CD4-positive, alpha-beta memory T cell (primary cell): ENCODE measurements around the gene DHX57. TPM values are rescaled to one million over a fixed set of nuclear protein-coding genes. Genes with fewer than 3 reads are reported as not detected.

Experiments
- CTCF ChIA-PET: fragments of 350-600 bp; sonication (Branson Sonifier 250); formaldehyde crosslinking; loops from one replicate; lab custom pipeline; 2021; ENCODE audit warnings: inconsistent platforms; ENCODE audit not compliant: partially characterized antibody; lab: Charles Lee
- POLR2A ChIA-PET: fragments of 350-600 bp; sonication (Branson Sonifier 250); formaldehyde crosslinking; loops from one replicate; lab custom pipeline; 2021; ENCODE audit not compliant: partially characterized antibody; lab: Charles Lee
- DNase-seq, 5 donors: peaks; one replicate each; pipeline versions ENCODE4 v3.0.0 to v3.0.0-alpha.2; 2020 to 2022; ENCODE audit warnings: mixed read lengths in 1 of 5
- H3K27ac ChIP-seq: one replicate; pipeline ENCODE4 v1.7.0; 2013; ENCODE audit warnings: low read depth, low read length
- H3K27me3 ChIP-seq: 2 replicates; pipeline ENCODE4 v1.7.0; 2013; ENCODE audit warnings: mild to moderate bottlenecking, low read length, moderate library complexity; ENCODE audit not compliant: insufficient read depth
- H3K36me3 ChIP-seq: 2 replicates; pipeline ENCODE4 v1.7.0; 2013; ENCODE audit warnings: mild to moderate bottlenecking, low read length, moderate library complexity; ENCODE audit not compliant: insufficient read depth
- H3K4me1 ChIP-seq: 2 replicates; pipeline ENCODE4 v1.7.0; 2013; ENCODE audit warnings: mild to moderate bottlenecking, low read length, moderate library complexity; ENCODE audit not compliant: insufficient read depth
- H3K4me3 ChIP-seq, 2 donors: one replicate each; pipeline ENCODE4 v1.7.0; 2013; ENCODE audit warnings: low read length in 2 of 2, mild to moderate bottlenecking in 1 of 2
- H3K9me3 ChIP-seq, 2 donors: one replicate each; pipeline ENCODE4 v1.7.0; 2013; ENCODE audit warnings: low read length in 2 of 2, control low read depth in 1 of 2; ENCODE audit not compliant: control insufficient read depth in 1 of 2
- H3K27ac Mint-ChIP-seq, 7 donors: one replicate each; pipeline ENCODE4 v1.8.0; 2020 to 2021; ENCODE audit warnings: mixed read lengths in 7 of 7, mild to moderate bottlenecking in 6 of 7, inconsistent platforms in 3 of 7, moderate library complexity in 3 of 7
- H3K27me3 Mint-ChIP-seq, 2 donors: one replicate each; pipeline ENCODE4 v1.8.0; 2020 to 2021; ENCODE audit warnings: mixed read lengths in 2 of 2
- H3K36me3 Mint-ChIP-seq, 2 donors: one replicate each; pipeline ENCODE4 v1.8.0; 2020 to 2021; ENCODE audit warnings: mixed read lengths in 2 of 2, inconsistent platforms in 1 of 2, mild to moderate bottlenecking in 1 of 2
- H3K4me1 Mint-ChIP-seq, 4 donors: one replicate each; pipeline ENCODE4 v1.8.0; 2020 to 2021; ENCODE audit warnings: mixed read lengths in 4 of 4, mild to moderate bottlenecking in 1 of 4
- H3K4me3 Mint-ChIP-seq, 8 donors: one replicate each; pipeline ENCODE4 v1.8.0; 2020 to 2021; ENCODE audit warnings: mixed read lengths in 8 of 8, mild to moderate bottlenecking in 7 of 8, moderate library complexity in 6 of 8, inconsistent platforms in 3 of 8
- H3K9me3 Mint-ChIP-seq, 8 donors: one replicate each; pipeline ENCODE4 v1.8.0; 2020 to 2021; ENCODE audit warnings: mixed read lengths in 8 of 8, mild to moderate bottlenecking in 5 of 8, inconsistent platforms in 3 of 8, moderate library complexity in 1 of 8
- intact Hi-C: fragments of 100-400 bp; cut with micrococcal nuclease; formaldehyde crosslinking; loops from one replicate; pipeline ENCODE4 v1.15.1; 2023
- polyA plus RNA-seq, 2 donors: library from polyadenylated mRNA; unstranded; fragments of 300-500 nt; fragmentation: Illumina TruSeq; gene quantifications; one replicate each; pipeline ENCODE4 v1.2.3, GENCODE V29; 2021
- total RNA-seq, 2 experiments: library from RNA; stranded (reverse); gene quantifications; one replicate each; pipeline ENCODE4 v1.2.3, GENCODE V29; 2021

Gene DHX57
- total and polyA plus RNA-seq, 4 experiments from 2014 or later: 3.9 to 23.5 (median 12.6) TPM

DNA sequence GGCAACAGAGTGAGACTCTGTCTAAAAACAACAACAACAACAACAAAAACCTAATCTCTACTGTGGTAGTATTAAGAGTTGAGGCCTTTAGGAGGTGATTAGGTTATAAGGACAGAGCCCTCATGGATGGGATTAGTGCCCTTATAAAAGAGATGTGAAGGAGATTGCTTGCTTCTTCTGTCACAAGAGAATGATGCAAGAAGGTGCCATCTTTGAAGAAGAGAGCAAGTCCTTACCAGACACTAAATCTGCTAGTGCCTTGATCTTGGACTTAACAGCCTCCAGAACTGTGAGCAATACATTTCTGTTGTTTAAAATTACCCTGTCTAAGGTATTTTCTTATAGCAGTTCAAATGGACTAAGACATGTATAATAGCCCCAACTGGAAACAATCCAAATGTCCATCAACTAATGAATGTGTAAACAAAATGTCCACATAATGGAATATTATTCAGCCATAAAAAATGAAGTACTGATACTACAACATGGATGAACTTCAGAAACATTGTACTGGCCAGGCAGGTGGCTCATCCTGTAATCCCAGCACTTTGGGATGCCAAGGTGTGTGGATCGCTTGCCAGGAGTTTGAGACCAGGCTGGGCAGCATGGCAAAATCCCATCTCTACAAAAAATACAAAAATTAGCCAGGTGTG, 12.3 kb upstream of the DHX57 start:
- H3K4me3 Mint-ChIP-seq: no peak overlapping the region

DNA sequence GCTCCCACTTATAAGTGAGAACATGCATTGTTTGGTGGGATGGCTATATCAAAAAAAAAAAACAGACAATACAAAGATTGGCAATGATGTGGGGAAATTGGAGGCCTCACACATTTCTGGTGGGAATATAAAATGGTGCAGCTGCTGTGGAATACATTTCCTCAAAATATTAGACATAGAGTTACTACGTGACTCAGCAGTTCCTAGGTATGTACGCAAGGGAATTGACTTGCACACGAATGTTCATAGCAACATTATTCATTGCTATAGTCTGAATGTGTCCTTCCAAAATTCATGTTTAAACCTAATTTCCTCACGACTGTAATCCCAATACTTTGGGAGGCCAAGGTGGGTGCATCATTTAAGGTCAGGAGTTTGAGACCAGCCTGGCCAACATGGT, 11.6 kb upstream of the DHX57 start:
- CTCF ChIA-PET: no interaction called here
- peaks cover 0 to 1% of the 10 kb centered on the region in 2 donors for H3K27me3 Mint-ChIP-seq

More for the DNA sequence above, 12.3 kb upstream of the DHX57 start:
- DNase-seq: no peak
- H3K36me3 ChIP-seq: no peaks in the 10 kb centered on the region
- Mint-ChIP-seq H3K36me3 (peaks cover 0 to 4% of the 10 kb centered on the region in 2 donors), H3K27ac (no peak overlapping the region), H3K27me3 (peaks cover 0 to 1% of the 10 kb centered on the region in 2 donors), H3K9me3 (no peaks in the 10 kb centered on the region), H3K4me1 (no peaks in the 10 kb centered on the region)
- H3K27ac ChIP-seq: no peak overlapping the region
- ChIA-PET POLR2A (no interaction called here), CTCF (no interaction called here)
- intact Hi-C loops: no loop called here
- H3K9me3 ChIP-seq: no peaks in the 10 kb centered on the region
- H3K27me3 ChIP-seq: no peaks in the 10 kb centered on the region
- no peaks in the 10 kb centered on the region for H3K4me1 ChIP-seq
- H3K4me3 ChIP-seq: no peak overlapping the region

DNA sequence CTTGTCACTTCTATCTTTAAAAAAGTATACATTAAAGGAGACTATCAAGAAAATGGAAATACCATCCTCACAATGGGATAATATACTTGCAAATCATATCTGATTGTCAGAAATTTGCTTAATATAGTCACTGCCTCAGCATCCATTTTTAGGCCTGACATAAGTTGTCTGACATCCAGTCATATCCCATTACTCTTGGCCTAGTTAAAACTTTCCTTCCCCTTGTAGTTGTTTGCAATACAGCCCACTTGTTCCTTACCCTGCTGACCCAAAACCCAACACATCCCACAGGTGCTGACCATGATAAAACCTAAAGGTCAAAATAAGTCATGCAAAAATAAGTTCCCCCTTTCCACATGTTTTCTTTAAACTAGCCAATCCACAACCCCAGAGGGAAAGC, 10.3 kb upstream of the DHX57 start:
- H3K9me3 Mint-ChIP-seq: no peaks in the 10 kb centered on the region
- H3K4me3 Mint-ChIP-seq: peak overlapping the region in 1 of 8 donors; percentile 4
- no peak overlapping the region for H3K27ac Mint-ChIP-seq
- peaks cover 0 to 1% of the 10 kb centered on the region in 2 donors for H3K27me3 Mint-ChIP-seq
- no peaks in the 10 kb centered on the region for H3K27me3 ChIP-seq
- H3K27ac ChIP-seq: no peak overlapping the region
- no peak for DNase-seq
- POLR2A ChIA-PET: no interaction called here
- intact Hi-C loops: no loop called here
- H3K9me3 ChIP-seq: no peaks in the 10 kb centered on the region
- CTCF ChIA-PET: no interaction called here
- H3K4me1 ChIP-seq: no peaks in the 10 kb centered on the region
- no peak overlapping the region for H3K4me3 ChIP-seq
- no peaks in the 10 kb centered on the region for H3K36me3 ChIP-seq
- H3K36me3 Mint-ChIP-seq: peaks cover 0 to 4% of the 10 kb centered on the region in 2 donors
- no peaks in the 10 kb centered on the region for H3K4me1 Mint-ChIP-seq

More for the DNA sequence above, 11.6 kb upstream of the DHX57 start:
- Mint-ChIP-seq H3K9me3 (no peaks in the 10 kb centered on the region), H3K4me1 (no peaks in the 10 kb centered on the region), H3K36me3 (peaks cover 0 to 4% of the 10 kb centered on the region in 2 donors), H3K4me3 (no peak overlapping the region), H3K27ac (no peak overlapping the region)
- Histone ChIP-seq H3K27me3 (no peaks in the 10 kb centered on the region), H3K4me1 (no peaks in the 10 kb centered on the region), H3K27ac (no peak overlapping the region), H3K4me3 (no peak overlapping the region), H3K9me3 (no peaks in the 10 kb centered on the region), H3K36me3 (no peaks in the 10 kb centered on the region)
- POLR2A ChIA-PET: no interaction called here
- intact Hi-C loops: no loop called here
- DNase-seq: no peak

DNA sequence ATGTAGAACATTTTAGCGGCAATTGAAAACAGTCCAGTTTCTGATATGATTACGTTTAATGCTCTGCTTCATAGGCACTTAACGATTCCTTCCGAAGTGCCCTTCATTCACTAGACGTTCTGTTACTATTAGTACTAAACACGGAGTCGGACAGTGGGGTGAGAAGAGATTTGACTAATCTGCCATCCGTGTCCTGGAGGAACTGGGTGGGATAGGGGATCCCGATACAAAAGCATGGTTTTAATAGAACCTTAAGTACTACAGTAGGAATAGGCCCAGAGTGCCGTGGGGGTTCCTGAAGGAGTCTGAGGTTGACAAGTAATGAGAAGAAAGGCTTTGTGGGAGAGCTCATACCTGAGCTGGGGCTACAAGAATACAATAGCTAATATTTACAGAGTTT, 673 bp upstream of the DHX57 start:
- Mint-ChIP-seq H3K9me3 (peaks cover 0 to 9% (median 5%) of the 10 kb centered on the region in 8 donors), H3K27me3 (no peaks in the 10 kb centered on the region), H3K27ac (peak overlapping the region; percentile 89 to 98 (median 98)), H3K36me3 (peaks cover 12 to 21% of the 10 kb centered on the region in 2 donors), H3K4me1 (peaks cover 15 to 28% (median 24%) of the 10 kb centered on the region in 4 donors), H3K4me3 (peak overlapping the region; percentile 95 to 99 (median 98))
- Histone ChIP-seq H3K27ac (peak overlapping the region; percentile 72), H3K27me3 (no peaks in the 10 kb centered on the region), H3K4me3 (peak overlapping the region; percentile 95 to 97), H3K9me3 (no peaks in the 10 kb centered on the region), H3K36me3 (no peaks in the 10 kb centered on the region), H3K4me1 (peaks cover 15% of the 10 kb centered on the region)
- CTCF ChIA-PET: no interaction called here
- POLR2A ChIA-PET: interaction anchor here (2.5 kb wide), 1 partner anchor 125 kb away, joined by 29 read pairs; the partner anchor contains the start of gene SRSF7
- no peak for DNase-seq
- intact Hi-C loops: no loop called here

DNA sequence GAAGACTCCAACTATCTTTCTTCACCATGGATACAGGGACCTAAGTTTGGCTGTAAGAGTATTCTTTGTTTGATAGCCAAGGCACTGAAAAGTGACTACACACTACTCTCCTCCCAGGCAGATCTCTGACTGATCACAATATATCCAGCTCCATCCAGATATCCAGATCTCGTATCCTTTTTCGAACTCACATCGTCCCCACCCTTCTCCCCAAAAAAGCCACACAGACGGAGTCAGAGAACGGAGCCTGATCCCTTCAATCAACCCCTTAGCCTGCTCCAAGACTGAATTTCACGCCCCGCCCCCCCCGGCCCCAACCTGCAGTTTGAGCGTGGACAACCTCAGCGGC, 533 bp downstream of the DHX57 start:
- Mint-ChIP-seq H3K27me3 (no peaks in the 10 kb centered on the region), H3K9me3 (peaks cover 0 to 13% (median 7%) of the 10 kb centered on the region in 8 donors), H3K27ac (peak overlapping the region; percentile 89 to 98 (median 98)), H3K4me1 (peaks cover 15 to 30% (median 24%) of the 10 kb centered on the region in 4 donors), H3K4me3 (peak overlapping the region; percentile 95 to 99 (median 98)), H3K36me3 (peaks cover 16 to 23% of the 10 kb centered on the region in 2 donors)
- peak overlapping the region; percentile 72 for H3K27ac ChIP-seq
- intact Hi-C loops: no loop called here
- CTCF ChIA-PET: no interaction called here
- H3K36me3 ChIP-seq: no peaks in the 10 kb centered on the region
- peaks cover 15% of the 10 kb centered on the region for H3K4me1 ChIP-seq
- H3K4me3 ChIP-seq: peak overlapping the region; percentile 95 to 97
- POLR2A ChIA-PET: interaction anchor here (2.5 kb wide), 1 partner anchor 124 kb away, joined by 29 read pairs; the partner anchor contains the start of gene SRSF7
- DNase-seq: no peak
- H3K9me3 ChIP-seq: no peaks in the 10 kb centered on the region
- H3K27me3 ChIP-seq: no peaks in the 10 kb centered on the region

DNA sequence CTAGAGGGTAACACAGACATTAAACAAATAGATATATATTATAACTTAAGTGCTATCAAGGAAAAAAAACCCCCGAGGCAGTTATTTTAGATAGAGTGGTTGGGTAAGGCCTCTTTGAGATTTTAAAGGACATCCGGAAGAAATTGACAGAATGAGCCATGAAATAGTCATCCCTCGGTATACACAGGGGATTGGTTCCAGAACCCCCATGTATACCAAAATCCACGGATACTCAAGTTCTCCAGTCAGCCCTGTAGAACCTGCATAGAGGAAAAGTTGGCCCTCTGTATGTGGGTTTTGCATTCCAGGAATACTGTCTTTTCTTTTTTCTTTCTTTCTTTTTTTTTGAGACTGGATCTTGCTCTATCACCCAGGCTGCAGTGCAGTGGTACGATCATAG, 2.0 kb downstream of the DHX57 start:
- Mint-ChIP-seq H3K9me3 (peaks cover 2 to 25% (median 13%) of the 10 kb centered on the region in 8 donors), H3K27me3 (no peaks in the 10 kb centered on the region), H3K4me3 (peak overlapping the region in 2 of 8 donors; percentile 17 to 34), H3K27ac (peak overlapping the region in 1 of 7 donors; percentile 19), H3K4me1 (peaks cover 17 to 30% (median 26%) of the 10 kb centered on the region in 4 donors), H3K36me3 (peaks cover 28 to 34% of the 10 kb centered on the region in 2 donors)
- H3K4me3 ChIP-seq: no peak overlapping the region
- POLR2A ChIA-PET: interaction anchor here (1.1 kb wide), 1 partner anchor 123 kb away, joined by 4 read pairs; the partner anchor contains the start of gene SRSF7
- intact Hi-C loops: no loop called here
- no peak for DNase-seq
- no peaks in the 10 kb centered on the region for H3K9me3 ChIP-seq
- no peaks in the 10 kb centered on the region for H3K27me3 ChIP-seq
- no peak overlapping the region for H3K27ac ChIP-seq
- H3K4me1 ChIP-seq: peaks cover 15% of the 10 kb centered on the region
- CTCF ChIA-PET: interaction anchor here (0.6 to 1.2 kb wide), 2 partner anchors 22 to 345 kb away, joined by 3 read pairs; no protein-coding TSS in a partner anchor
- no peaks in the 10 kb centered on the region for H3K36me3 ChIP-seq

DNA sequence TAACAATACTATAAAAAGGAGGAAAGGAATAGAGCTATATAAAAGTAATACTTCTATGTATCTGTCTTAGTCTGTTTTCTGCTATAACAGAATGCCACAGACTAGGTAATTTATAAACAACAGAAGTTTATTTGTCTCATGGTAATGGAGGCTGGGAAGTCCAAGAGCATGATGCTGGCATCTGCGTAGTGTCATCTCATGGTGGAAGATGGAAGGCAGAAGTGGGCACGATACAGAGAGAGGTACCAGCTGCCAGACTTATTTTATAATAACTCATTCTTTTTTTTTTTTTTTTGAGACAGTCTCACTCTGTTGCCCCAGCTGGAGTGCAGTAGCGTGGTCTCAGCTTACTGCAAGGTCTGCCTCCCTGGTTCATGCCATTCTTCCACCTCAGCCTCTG, 4.3 kb downstream of the DHX57 start:
- peaks cover 19 to 29% (median 23%) of the 10 kb centered on the region in 4 donors for H3K4me1 Mint-ChIP-seq
- H3K36me3 ChIP-seq: no peaks in the 10 kb centered on the region
- H3K27ac Mint-ChIP-seq: no peak overlapping the region
- peaks cover 13% of the 10 kb centered on the region for H3K4me1 ChIP-seq
- no peak overlapping the region for H3K27ac ChIP-seq
- H3K27me3 Mint-ChIP-seq: no peaks in the 10 kb centered on the region
- H3K4me3 Mint-ChIP-seq: no peak overlapping the region
- H3K9me3 Mint-ChIP-seq: peaks cover 2 to 25% (median 13%) of the 10 kb centered on the region in 8 donors
- POLR2A ChIA-PET: no interaction called here
- intact Hi-C loops: no loop called here
- DNase-seq: no peak
- no peak overlapping the region for H3K4me3 ChIP-seq
- peaks cover 42 to 46% of the 10 kb centered on the region in 2 donors for H3K36me3 Mint-ChIP-seq
- no peaks in the 10 kb centered on the region for H3K9me3 ChIP-seq
- no peaks in the 10 kb centered on the region for H3K27me3 ChIP-seq
- CTCF ChIA-PET: no interaction called here
